A549 treated with AZD9567 at 1 μM for 4 hours (cell line): ENCODE measurements around the gene TRIM28. TPM values are rescaled to one million over a fixed set of nuclear protein-coding genes. Genes with fewer than 3 reads are reported as not detected.

ENCODE experiments used
- total RNA-seq: library from RNA; stranded (reverse); fragments of 200-300 nt; extraction: Qiagen RNA extraction; gene quantifications from 5 replicates; pipeline ENCODE4 v1.2.3, GENCODE V29; 2022; ENCODE audit not compliant: insufficient read depth

The TRIM28 gene
- total RNA-seq, result 709 to 983 TPM (median 807 TPM) in 5 replicates

DNA sequence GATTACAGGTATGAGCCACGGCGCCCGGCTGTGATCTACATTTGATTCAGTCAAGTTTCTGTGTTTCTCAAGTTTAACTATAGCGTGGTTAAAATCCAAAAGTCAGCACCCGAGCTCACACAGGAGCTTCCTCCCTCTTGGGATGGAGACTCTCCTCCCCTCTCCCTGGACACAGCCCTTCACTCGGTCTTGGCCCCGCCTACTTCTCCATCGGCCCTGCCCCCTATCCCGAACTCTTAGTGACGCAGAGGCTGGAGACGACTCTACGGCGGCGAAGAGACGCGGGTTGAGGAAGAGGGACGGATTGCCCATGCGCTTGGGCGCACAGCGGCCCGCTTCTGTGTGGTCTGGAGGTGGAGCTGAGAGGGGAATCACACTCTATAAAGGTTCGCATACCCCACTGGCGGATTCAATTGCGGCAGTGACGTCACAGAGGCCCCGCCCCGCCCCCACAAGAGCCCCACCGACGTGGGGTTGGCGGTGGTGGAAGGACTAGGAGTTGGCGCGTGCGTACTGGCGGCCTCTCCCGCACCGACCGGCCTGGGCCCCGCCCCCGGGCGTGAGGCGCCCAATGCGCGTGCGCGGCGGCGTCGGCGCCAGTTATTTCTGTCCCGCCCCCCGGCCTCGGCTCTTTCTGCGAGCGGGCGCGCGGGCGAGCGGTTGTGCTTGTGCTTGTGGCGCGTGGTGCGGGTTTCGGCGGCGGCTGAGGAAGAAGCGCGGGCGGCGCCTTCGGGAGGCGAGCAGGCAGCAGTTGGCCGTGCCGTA is at the start of gene TRIM28:
Gene TRIM28, plus strand, starts transcription at position 239 of the 765 bp plus-strand sequence. CDS start 694 bp downstream, outside the sequence.

DNA sequence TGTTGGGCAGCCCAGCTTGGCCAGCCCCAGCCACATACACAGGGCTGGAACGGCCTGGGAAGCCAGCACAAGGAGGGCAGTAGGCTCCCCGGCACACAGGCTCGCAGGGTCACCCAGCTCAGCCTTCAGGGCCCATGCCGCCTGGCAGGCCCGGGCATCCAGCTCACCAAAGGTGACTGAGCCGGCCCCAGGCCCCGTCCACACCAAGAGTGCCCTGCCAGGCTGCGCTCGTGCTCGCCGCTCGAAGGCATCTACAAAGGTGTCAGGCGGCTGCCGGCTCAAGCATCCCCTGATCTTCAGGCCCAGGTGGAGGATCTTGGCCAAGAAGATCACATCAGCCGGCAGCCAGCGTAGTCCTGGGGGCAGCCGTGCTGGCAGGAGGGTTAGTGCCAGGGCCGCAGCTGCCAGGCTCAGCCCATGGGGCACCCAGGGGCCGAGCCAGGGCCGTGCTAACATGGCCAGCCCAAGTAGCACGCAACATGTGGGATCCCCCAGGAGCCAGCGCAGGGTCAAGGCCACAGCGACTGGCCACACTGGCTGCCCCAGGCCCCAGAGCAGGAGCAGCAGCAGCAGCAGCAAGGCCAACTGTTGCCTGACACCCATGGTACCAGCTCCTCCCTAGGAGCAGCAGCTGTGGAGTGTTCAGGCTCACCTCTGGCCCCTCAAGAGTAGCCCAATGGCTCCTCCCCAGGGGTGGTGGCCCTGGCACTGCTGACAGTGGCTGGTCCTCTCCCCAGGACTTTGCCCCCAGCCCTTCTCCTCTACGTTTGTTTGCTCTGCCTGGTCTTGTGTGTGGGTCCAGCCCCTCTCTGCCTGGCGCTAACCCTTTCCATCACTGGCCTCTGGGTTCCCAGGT is 32.3 kb upstream of the TRIM28 start, which contains the start of gene SLC27A5:
Gene SLC27A5, minus strand, starts transcription at position 640 of the 856 bp plus-strand sequence. Its CDS starts 37 bp downstream, at position 603.

DNA sequence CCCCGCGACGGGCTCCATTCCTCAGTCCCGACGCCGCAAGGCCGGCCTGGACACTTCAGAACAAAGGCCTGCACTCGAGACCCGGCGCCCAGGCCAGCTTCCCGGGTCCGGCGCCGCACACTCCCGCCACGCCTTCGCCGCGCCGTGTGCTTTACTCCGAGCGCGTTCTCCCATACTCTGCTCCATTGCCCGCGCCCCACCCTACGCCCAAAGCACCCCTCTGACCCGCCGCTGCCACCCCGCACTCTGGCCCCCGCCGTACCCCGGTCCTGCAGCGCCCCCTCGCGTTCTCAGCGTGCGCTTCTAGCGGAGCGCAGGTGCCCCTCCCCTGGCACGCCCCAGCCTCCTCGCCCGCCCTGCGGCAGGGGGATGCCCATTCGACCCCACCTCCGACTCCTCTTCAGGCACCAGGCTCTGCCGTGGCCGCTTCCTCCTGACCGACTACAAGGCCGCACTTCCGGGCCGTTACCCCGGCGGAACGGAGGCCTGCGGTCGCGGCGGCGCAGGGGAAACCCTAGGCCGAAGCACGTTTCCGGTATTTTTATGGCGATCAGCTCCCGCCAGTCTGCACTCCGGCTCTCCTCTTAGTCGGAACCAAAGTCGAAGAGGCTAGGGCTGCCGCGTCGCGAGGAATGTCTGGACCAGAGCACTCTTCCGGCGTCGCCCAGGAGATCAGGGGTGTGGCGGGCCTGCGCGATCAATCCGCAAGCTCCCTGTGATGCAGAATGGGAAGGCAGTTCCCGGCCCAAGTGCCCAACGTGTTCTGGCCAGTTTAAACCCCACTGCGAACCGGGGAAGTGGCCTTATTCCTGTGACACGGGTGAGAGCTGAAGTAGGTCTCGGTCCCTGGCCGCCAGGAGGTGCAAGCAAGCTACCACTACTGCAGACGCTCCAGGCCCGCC is 24.3 kb upstream of the TRIM28 start, which contains the start of gene ZBTB45:
Gene ZBTB45, minus strand, starts transcription at position 456 of the 902 bp plus-strand sequence. CDS start 2,137 bp downstream, outside the sequence.

DNA sequence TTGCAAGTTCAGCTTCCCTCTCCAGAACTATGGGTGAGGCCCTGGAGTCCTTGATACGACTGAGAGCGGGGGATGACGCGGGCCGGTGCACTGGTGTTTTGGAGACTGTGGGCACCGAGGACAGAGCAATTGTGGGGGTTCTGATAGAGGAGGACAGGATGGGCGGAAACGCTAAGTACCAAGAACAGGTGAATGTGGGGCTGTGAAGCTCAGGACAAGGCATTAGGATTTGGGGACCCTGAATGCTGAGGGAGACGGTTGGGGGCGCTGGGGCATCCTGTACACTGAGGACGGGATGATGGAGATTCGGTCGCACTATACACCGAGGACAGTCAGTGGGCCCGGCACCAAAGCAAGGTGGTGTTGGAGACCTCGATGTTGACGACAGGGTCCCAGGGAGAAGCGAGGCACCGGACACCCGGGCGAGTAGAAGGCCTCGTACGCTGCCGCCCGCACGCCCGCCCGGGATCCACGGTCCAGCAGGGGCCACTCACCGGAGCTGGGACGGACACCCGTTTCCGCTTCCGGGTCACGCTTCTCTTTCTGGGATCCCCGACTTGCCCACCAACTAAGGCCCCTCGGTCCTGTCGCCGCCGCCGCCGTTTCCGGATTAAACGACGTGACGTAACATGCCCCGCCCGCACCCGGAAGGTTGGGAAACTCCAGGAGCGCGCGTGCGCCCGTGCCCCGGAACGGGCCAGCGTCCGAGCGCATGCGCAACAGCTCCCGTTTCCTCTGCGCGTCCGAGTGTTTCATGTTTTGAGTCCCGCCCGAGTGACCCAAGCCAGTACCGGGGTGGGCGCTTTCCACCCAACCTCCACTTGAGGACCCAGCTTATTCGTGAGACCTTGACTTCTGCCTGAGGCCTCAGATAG is 10.9 kb downstream of the TRIM28 start, which contains the start of gene CHMP2A:
Gene CHMP2A, minus strand, starts transcription at position 612 of the 875 bp plus-strand sequence. CDS start 893 bp downstream, outside the sequence.

DNA sequence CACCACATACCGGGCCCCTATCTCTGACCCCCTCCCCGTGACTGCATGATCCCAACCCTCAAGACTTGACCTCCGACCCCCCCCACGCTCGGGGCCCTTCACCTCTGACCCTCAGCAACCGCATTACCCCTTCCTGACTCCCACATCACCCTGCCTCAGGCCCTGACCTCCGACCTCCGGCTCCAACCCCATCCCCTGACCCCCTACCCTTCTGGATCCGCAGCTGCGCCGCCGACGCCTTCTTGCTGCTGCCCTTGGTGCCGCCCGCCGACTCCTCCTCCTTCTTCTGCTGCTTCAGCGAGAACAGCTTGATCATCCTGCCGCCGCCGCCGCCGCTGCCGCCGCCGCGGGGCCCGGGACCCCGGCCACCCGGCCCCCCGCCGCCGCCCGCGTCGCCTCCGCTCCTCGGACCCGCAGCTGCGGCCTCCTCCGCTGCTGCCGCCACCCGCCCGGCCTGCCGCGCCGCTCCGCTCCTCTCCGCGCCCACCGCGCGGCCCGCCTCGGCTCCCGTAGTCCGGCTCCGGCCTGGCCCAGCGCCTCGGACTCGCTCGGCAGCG is 14.3 kb downstream of the TRIM28 start, which contains the start of gene UBE2M:
Gene UBE2M, minus strand, starts transcription at position 546 of the 557 bp plus-strand sequence. Its CDS starts 230 bp downstream, at position 316.

DNA sequence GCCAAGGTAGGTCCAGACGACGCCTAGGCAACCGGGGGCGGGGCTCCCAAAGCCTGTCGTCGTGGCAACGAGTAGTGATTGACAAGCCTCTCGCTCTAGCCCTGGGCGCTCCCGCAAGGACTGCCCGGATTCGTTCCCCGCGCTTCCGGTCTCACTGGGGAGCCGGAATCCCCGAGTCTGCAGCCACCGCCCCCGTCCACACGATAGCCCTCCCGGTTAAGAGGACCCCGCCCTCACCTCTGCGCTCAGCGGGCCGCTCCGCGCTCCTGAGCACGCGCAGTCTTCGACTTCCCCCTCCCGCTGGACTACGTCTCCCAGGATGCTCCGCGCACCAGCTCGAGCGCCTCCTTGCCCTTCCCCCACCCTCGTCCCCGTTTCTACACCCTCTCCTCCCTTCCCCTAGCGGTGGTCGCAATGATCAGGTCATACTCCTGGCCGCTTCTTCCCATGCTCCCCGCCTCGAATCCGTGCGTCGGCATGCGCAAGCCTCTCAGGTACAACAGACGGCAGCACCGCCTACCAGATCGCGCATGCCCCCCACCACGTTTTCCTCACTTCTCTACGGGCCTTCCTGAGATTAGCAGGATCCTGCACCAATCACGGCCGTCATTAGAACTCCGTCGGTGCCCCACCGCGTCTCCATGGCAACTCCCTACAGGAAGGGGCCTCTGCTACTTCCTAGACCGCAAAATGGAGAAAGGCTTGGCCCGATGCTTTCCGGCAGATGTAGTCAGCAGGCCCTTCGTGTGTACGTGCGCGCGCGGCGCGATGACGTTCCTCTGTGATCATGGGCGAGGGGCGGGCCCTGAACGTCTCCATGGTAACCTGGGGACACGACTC is 29.2 kb downstream of the TRIM28 start, which contains the start of gene MZF1:
Gene MZF1, minus strand, starts transcription at position 518 of the 840 bp plus-strand sequence. CDS start 1,946 bp downstream, outside the sequence.

Other genes starting within 250 kb of the TRIM28 start
- 93.1 to 105 TPM (median 103 TPM) in 5 replicates for gene ERVK3-1, start 238.7 kb upstream of the TRIM28 start, total RNA-seq
- gene ZSCAN22, start 217.1 kb upstream of the TRIM28 start, total RNA-seq, result 2.4 to 3.1 TPM (median 2.6 TPM) in 5 replicates
- 10.8 to 14.5 TPM (median 13.4 TPM) in 5 replicates for gene A1BG, start 190.6 kb upstream of the TRIM28 start, total RNA-seq
- 1.2 to 1.5 TPM (median 1.4 TPM) in 4 of 5 replicates, not detected in the other for gene ZNF497, start 181.3 kb upstream of the TRIM28 start, total RNA-seq
- 1.0 to 2.0 TPM (median 1.6 TPM) in 5 replicates for gene ZNF837, start 163.0 kb upstream of the TRIM28 start, total RNA-seq
- 2,020 to 2,699 TPM (median 2,590 TPM) in 5 replicates for gene RPS5, start 156.8 kb upstream of the TRIM28 start, total RNA-seq
- gene RNF225, start 148.4 kb upstream of the TRIM28 start, total RNA-seq, result 0.10 to 0.24 TPM in 2 of 5 replicates, not detected in the others
- 18.6 to 21.4 TPM (median 20.5 TPM) in 5 replicates for gene ZNF584, start 135.4 kb upstream of the TRIM28 start, total RNA-seq
- gene ZNF132, start 103.9 kb upstream of the TRIM28 start, total RNA-seq, result 0.08 to 0.12 TPM (median 0.09 TPM) in 4 of 5 replicates, not detected in the other
- 5.8 to 7.1 TPM (median 6.2 TPM) in 5 replicates for gene ZNF324B, start 92.4 kb upstream of the TRIM28 start, total RNA-seq
- gene ZNF324, start 77.0 kb upstream of the TRIM28 start, total RNA-seq, result 5.8 to 12.1 TPM (median 10.4 TPM) in 5 replicates
- gene ZNF446, start 67.7 kb upstream of the TRIM28 start, total RNA-seq, result 7.8 to 13.1 TPM (median 12.7 TPM) in 5 replicates
- gene SLC27A5, start 32.1 kb upstream of the TRIM28 start, total RNA-seq, result 27.6 to 32.4 TPM (median 31.5 TPM) in 5 replicates
- 12.8 to 19.5 TPM (median 19.0 TPM) in 5 replicates for gene ZBTB45, start 24.3 kb upstream of the TRIM28 start, total RNA-seq
- 170 to 217 TPM (median 191 TPM) in 5 replicates for gene CHMP2A, start 11.0 kb downstream of the TRIM28 start, total RNA-seq
- 127 to 145 TPM (median 135 TPM) in 5 replicates for gene UBE2M, start 14.5 kb downstream of the TRIM28 start, total RNA-seq
- 10.1 to 16.7 TPM (median 16.7 TPM) in 5 replicates for gene MZF1, start 29.3 kb downstream of the TRIM28 start, total RNA-seq